ENCODE results near the gene NADSYN1.

The NADSYN1 gene

DNA sequence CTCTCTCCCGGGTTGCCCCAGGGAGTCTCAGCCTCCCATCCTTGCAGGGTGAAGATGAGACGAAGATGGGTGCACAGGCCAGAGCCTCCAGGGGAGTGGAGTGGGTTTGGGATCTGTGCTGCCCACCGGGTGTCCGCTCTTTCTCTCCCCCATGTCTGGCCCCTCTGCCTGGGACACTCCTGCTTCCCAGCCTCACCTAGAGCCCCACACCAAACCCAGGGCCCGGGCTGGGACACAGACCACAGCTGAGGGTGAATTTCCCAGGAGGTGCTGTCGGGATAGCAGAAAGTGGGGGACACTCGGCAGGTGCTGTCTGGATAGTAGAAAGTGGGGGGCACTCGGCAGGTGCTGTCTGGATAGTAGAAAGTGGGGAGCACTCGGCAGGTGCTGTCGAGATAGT lies 49.0 kb downstream of the NADSYN1 start:
- no peak overlapping the region for H3K27ac Mint-ChIP-seq
- no peak overlapping the region for H3K4me3 Mint-ChIP-seq
- H3K27me3 Mint-ChIP-seq (ENCODE audit: low read depth) = no peaks in the 10 kb centered on the region
- no peaks in the 10 kb centered on the region for H3K4me1 Mint-ChIP-seq
- TF ChIP-seq, protein P1, sequence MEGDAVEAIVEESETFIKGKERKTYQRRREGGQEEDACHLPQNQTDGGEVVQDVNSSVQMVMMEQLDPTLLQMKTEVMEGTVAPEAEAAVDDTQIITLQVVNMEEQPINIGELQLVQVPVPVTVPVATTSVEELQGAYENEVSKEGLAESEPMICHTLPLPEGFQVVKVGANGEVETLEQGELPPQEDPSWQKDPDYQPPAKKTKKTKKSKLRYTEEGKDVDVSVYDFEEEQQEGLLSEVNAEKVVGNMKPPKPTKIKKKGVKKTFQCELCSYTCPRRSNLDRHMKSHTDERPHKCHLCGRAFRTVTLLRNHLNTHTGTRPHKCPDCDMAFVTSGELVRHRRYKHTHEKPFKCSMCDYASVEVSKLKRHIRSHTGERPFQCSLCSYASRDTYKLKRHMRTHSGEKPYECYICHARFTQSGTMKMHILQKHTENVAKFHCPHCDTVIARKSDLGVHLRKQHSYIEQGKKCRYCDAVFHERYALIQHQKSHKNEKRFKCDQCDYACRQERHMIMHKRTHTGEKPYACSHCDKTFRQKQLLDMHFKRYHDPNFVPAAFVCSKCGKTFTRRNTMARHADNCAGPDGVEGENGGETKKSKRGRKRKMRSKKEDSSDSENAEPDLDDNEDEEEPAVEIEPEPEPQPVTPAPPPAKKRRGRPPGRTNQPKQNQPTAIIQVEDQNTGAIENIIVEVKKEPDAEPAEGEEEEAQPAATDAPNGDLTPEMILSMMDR (IDR thresholded peaks at IDR 0.05; ENCODE audit: unreplicated experiment in 3 of 3) = no peak
- H3K36me3 Mint-ChIP-seq (ENCODE audit: low read depth) = peaks cover 44% of the 10 kb centered on the region
- peaks cover 2% of the 10 kb centered on the region for H3K9me3 Mint-ChIP-seq

DNA sequence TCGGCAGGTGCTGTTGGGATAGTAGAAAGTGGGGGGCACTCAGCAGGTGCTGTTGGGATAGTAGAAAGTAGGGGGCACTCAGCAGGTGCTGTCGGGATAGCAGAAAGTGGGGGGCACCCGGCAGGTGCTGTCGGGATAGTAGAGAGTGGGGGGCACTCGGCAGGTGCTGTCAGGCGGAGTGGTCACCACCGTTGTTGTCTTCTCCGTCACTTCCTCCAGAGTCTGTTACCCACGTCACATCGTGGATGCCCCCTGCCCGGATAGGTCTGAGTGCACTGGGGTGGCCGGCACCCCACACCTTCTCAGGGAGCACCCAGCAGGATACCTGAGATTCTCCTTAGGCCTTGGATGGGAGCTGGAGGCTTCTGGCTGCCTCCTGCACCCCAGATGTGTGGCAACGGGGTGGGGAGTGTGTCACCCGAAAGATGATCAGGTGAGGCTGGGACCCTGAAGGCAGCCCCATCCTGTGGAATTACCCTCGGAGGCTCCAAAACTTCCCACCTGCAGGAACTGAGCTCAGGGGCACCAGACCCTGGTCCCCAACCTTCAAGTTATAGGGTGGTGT lies 50.0 kb downstream of the NADSYN1 start:
- H3K27me3 Mint-ChIP-seq (ENCODE audit: low read depth) = no peaks in the 10 kb centered on the region
- H3K4me1 Mint-ChIP-seq = no peaks in the 10 kb centered on the region
- H3K9me3 Mint-ChIP-seq = peaks cover 6% of the 10 kb centered on the region
- TF ChIP-seq, protein P1 (IDR thresholded peaks at IDR 0.05; ENCODE audit: unreplicated experiment in 3 of 3) = no peak
- no peak overlapping the region for H3K4me3 Mint-ChIP-seq
- H3K36me3 Mint-ChIP-seq (ENCODE audit: low read depth) = peaks cover 44% of the 10 kb centered on the region
- no peak overlapping the region for H3K27ac Mint-ChIP-seq

DNA sequence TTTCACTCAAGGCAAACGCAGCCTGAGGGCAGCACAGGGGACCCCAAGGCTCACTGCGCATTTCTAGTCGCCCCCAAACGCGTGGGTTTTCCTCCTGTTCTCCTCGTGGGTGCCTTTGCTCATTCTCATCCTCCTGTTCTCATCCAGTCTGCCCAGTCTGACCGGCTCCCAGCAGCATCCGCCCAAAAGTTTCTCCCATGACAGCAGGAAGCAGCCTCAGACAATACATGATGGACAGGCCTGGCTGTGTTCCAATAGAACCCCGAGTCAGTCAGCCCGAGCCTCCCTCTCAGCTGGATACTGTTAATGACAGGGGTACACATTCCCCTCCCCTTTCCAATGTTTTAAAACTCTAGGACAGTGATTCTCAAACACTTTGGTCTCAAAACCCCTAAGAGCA lies 51.5 kb downstream of the NADSYN1 start:
- H3K4me3 Mint-ChIP-seq = no peak overlapping the region
- H3K9me3 Mint-ChIP-seq = peaks cover 22% of the 10 kb centered on the region
- H3K27ac Mint-ChIP-seq = no peak overlapping the region
- H3K4me1 Mint-ChIP-seq = no peaks in the 10 kb centered on the region
- no peaks in the 10 kb centered on the region for H3K27me3 Mint-ChIP-seq (ENCODE audit: low read depth)
- TF ChIP-seq, protein P1 (IDR thresholded peaks at IDR 0.05; ENCODE audit: unreplicated experiment in 3 of 3) = no peak
- peaks cover 46% of the 10 kb centered on the region for H3K36me3 Mint-ChIP-seq (ENCODE audit: low read depth)

DNA sequence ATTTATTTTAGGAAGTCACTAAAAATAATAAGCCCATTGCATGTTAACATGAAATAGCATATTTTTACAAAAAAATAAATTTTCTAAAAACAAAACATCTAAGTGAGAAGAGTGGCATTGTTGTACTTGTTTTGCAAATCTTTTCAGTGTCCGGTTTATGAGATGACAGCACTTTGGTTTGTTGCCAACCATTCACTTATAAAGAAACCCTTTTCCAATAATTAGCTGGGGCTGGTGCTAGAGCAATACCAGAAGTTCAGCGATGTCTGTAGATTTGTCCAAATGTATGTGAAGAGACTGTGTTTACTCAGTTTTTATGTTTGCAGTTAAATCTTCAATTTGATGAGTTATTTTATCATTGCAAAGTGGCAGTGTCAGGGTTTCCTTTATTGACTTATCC lies 52.0 kb downstream of the NADSYN1 start:
- H3K36me3 Mint-ChIP-seq (ENCODE audit: low read depth) = peaks cover 50% of the 10 kb centered on the region
- H3K4me3 Mint-ChIP-seq = no peak overlapping the region
- no peak overlapping the region for H3K27ac Mint-ChIP-seq
- TF ChIP-seq, protein P1 (IDR thresholded peaks at IDR 0.05; ENCODE audit: unreplicated experiment in 3 of 3) = no peak
- no peaks in the 10 kb centered on the region for H3K4me1 Mint-ChIP-seq
- no peaks in the 10 kb centered on the region for H3K27me3 Mint-ChIP-seq (ENCODE audit: low read depth)
- H3K9me3 Mint-ChIP-seq = peaks cover 27% of the 10 kb centered on the region

DNA sequence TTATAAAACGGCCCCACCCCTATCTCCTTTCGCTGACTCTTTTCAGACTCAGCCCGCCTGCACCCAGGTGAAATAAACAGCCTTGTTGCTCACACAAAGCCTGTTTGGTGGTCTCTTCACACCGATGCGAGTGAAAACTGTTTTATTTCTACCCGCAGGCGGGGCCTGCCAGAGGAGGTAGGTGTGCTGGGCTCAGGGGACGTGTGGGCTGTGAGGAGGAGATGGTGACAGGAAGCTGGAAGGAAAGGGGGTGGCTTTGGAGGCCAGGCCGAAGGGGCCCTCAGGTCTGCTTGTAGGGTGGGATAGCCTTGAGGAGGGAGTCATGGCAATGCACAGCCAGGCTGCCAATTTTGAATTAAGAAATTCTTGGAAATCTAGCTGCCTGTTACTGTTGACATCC lies 52.8 kb downstream of the NADSYN1 start:
- peaks cover 43% of the 10 kb centered on the region for H3K36me3 Mint-ChIP-seq (ENCODE audit: low read depth)
- no peak overlapping the region for H3K27ac Mint-ChIP-seq
- H3K27me3 Mint-ChIP-seq (ENCODE audit: low read depth) = no peaks in the 10 kb centered on the region
- TF ChIP-seq, protein P1 (IDR thresholded peaks at IDR 0.05; ENCODE audit: unreplicated experiment in 3 of 3) = no peak
- H3K4me1 Mint-ChIP-seq = no peaks in the 10 kb centered on the region
- H3K9me3 Mint-ChIP-seq = peaks cover 29% of the 10 kb centered on the region
- no peak overlapping the region for H3K4me3 Mint-ChIP-seq

DNA sequence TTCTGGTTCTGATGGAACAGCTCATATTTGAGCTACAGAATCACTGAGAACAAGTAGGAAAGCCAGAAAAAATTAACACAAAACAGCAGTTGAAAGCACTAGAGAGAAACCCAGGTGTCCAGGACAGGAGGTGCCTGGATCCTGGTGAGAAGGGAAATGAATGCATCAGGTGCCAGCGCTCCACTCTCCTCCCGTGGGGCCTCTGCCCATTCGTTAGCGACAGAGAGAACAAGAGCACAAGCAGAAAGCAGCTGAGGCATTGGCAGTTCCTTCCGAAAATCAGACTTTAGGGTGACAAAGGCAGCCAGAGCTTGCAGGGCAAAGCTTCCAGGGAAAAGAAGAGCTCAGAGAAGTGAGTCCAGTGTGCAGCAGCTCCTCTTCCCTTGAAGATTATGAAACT lies 54.1 kb downstream of the NADSYN1 start:
- H3K27me3 Mint-ChIP-seq (ENCODE audit: low read depth) = no peaks in the 10 kb centered on the region
- TF ChIP-seq, protein P1 (IDR thresholded peaks at IDR 0.05; ENCODE audit: unreplicated experiment in 3 of 3) = no peak
- H3K9me3 Mint-ChIP-seq = peaks cover 35% of the 10 kb centered on the region
- no peaks in the 10 kb centered on the region for H3K4me1 Mint-ChIP-seq
- no peak overlapping the region for H3K4me3 Mint-ChIP-seq
- H3K36me3 Mint-ChIP-seq (ENCODE audit: low read depth) = peaks cover 42% of the 10 kb centered on the region
- H3K27ac Mint-ChIP-seq = no peak overlapping the region

All from nephron (organoid).